Activated CD4-positive, alpha-beta T cell treated with anti-CD3 and anti-CD28 coated beads, Interleukin-2, amount 10 ng/mL, durations not matched to agents 7 days and 5 days (primary cell): Measurements from ENCODE around the gene PAX8. TPM values are rescaled to one million over a fixed set of nuclear protein-coding genes. Genes with fewer than 3 reads are reported as not detected.
A peak's percentile ranks its signal among the peaks of the same experiment; 100 is the strongest.

Experiments used
- CTCF ChIA-PET: fragments of 350-600 bp; sonication (Branson Sonifier 250); formaldehyde crosslinking; loops from one replicate; lab custom pipeline; 2021; ENCODE audit warnings: antibody characterized with exemption; lab: Charles Lee
- POLR2A ChIA-PET: fragments of 350-600 bp; sonication (Branson Sonifier 250); formaldehyde crosslinking; loops from one replicate; lab custom pipeline; 2021; ENCODE audit warnings: antibody characterized with exemption; lab: Charles Lee
- DNase-seq: peaks from one replicate; pipeline ENCODE4 v3.0.0-alpha.2; 2020
- H3K27ac Mint-ChIP-seq: one replicate; pipeline ENCODE4 v1.8.0; 2021; ENCODE audit warnings: mild to moderate bottlenecking, moderate library complexity, mixed read lengths
- H3K27me3 Mint-ChIP-seq: one replicate; pipeline ENCODE4 v1.8.0; 2021; ENCODE audit warnings: mixed read lengths
- H3K36me3 Mint-ChIP-seq: one replicate; pipeline ENCODE4 v1.8.0; 2021; ENCODE audit warnings: low read depth, mixed read lengths
- H3K4me1 Mint-ChIP-seq: one replicate; pipeline ENCODE4 v1.8.0; 2021; ENCODE audit warnings: mixed read lengths
- H3K4me3 Mint-ChIP-seq: one replicate; pipeline ENCODE4 v1.8.0; 2021; ENCODE audit warnings: mild to moderate bottlenecking, moderate library complexity, mixed read lengths
- H3K9me3 Mint-ChIP-seq: one replicate; pipeline ENCODE4 v1.8.0; 2021; ENCODE audit warnings: mixed read lengths
- total RNA-seq, 2 experiments: library from RNA; stranded (reverse); gene quantifications; one replicate each; pipeline ENCODE4 v1.2.3, GENCODE V29; 2021

PAX8 gene
- total RNA-seq, 2 experiments from 2014 or later, result 0.69 to 0.74 TPM

DNA sequence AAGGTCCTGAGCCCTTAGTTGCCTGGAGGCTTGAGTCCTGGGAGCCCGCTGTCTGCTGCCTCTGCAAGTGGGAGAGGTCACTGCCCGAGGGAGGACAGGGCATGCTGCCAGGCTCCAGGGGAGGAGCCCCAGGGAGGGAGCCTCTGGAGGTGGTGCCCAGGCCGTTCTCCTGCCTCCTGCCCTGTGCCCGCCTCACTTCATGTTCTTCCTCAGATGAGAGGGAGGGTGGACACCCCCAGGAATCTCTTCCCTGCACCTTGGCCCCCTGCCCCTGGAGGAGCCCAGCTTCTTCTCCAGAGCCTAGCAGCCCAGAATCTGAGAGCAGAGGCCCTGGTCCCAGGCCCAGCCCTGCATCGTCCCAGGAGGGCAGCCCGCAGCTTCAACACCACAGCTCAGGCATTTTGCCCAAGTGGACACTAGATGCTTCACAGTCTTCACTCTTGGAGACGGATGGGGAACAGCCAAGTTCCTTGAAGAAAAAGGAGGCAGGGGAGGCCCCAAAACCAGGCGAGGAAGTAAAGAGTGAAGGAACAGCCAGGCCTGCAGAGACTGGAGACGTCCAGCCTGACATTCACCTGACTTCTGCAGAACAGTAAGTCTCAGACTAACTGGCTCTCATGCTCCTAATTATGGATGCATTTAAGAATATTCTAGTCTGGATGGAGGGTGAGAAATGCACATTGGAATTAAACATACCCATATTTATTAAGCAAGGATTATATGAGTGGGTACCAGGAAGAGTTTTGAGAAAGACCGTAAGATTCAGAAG, 92.9 kb downstream of the PAX8 start:
- Mint-ChIP-seq H3K9me3 (no peaks in the 10 kb centered on the region), H3K4me3 (no peak overlapping the region), H3K36me3 (peaks cover 68% of the 10 kb centered on the region), H3K27ac (peak overlapping the region; percentile 57), H3K27me3 (no peaks in the 10 kb centered on the region), H3K4me1 (peaks cover 70% of the 10 kb centered on the region)
- CTCF ChIA-PET, result no interaction called here
- DNase-seq, result no peak
- POLR2A ChIA-PET, result no interaction called here

DNA sequence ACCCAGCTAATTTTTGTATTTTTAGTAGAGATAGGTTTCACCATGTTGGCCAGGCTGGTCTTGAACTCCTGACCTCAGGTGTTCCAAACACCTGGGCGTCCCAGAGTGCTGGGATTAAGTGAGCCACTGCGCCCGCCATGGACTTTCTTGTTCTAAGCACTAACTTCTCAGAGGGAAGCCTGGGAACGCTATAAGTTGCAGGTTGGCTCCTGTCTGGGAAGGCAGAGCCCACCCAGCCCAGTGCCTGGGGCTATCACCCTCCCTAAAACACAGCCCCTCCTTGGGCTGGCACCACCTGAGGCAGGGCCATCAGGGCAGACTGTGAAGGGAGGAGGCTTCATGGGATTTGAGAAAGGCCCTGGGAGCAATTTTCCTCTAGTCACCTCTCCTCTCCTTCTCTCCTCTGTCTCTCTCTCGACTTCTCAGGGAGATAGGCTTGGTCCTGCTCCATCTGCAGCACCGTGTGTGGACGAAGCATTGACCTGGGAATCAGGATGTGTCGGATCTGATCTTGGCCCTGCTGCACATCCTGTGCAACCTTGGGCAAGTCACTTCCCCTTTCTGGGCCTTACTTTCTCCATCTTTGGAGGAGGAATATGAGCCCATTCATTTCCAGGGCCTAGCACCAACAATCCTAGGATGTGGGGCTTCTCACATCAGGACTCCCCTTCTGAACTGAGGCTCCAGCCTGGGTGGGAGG, 94.0 kb downstream of the PAX8 start:
- Mint-ChIP-seq H3K9me3 (no peaks in the 10 kb centered on the region), H3K4me3 (no peak overlapping the region), H3K27me3 (no peaks in the 10 kb centered on the region), H3K27ac (peak overlapping the region; percentile 74), H3K36me3 (peaks cover 72% of the 10 kb centered on the region), H3K4me1 (peaks cover 76% of the 10 kb centered on the region)
- no peak for DNase-seq
- POLR2A ChIA-PET, result no interaction called here
- CTCF ChIA-PET, result interaction anchor here (0.9 to 2.2 kb wide), 5 partner anchors 10 to 26 kb away, joined by 3 to 10 read pairs (median 3); no protein-coding TSS in a partner anchor

DNA sequence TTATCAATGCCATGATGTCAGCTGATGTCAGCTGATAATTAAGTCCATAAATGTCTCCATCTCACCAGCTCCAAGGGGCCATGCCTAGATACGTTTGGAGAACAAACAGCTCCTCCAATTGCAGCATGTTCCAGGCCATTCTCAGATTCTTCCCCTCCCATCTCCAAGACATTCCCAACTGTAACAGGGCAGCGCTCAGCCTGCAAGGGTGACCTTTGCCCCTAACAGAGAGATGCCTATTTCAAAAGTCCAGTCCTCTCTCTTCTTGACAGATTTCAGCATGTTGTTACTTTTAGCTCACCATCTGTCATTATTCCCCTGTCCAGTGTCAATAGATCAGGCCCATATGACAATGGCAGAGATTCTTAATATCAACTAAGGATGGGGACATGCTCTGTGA, 95.0 kb downstream of the PAX8 start:
- Mint-ChIP-seq H3K36me3 (peaks cover 74% of the 10 kb centered on the region), H3K9me3 (no peaks in the 10 kb centered on the region), H3K27ac (no peak overlapping the region), H3K27me3 (no peaks in the 10 kb centered on the region), H3K4me1 (peaks cover 79% of the 10 kb centered on the region), H3K4me3 (no peak overlapping the region)
- DNase-seq, result no peak
- POLR2A ChIA-PET, result interaction anchor here (0.6 to 0.8 kb wide), 2 partner anchors 20 to 67 kb away, joined by 3 read pairs; no protein-coding TSS in a partner anchor
- CTCF ChIA-PET, result interaction anchor here (0.8 to 2.2 kb wide), 8 partner anchors 9 to 45 kb away, joined by 3 to 10 read pairs (median 3); no protein-coding TSS in a partner anchor

DNA sequence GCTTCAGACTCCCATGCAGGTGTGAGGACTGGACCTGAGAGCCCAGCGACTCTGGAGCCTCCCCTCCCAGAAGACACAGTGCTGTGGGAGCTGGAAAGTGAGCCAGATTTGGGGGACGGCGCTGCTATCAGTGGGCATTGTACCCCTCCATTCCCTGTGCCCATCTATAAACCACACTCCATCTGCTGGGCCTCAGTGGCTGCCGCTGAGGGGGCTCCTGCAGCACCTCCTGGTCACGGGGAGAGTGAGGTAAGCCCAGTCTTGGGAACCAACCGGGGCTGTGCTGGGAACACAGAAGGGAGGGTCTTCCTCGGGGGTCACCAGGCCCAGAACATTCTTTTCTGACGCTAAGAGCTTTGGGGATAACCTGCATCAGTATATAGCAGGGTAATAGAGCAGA, 95.5 kb downstream of the PAX8 start:
- CTCF ChIA-PET, result interaction anchor here (0.6 to 2.2 kb wide), 9 partner anchors 8 to 407 kb away, joined by 3 to 10 read pairs (median 3); no protein-coding TSS in a partner anchor
- Mint-ChIP-seq H3K27me3 (no peaks in the 10 kb centered on the region), H3K4me3 (no peak overlapping the region), H3K9me3 (no peaks in the 10 kb centered on the region), H3K36me3 (peaks cover 79% of the 10 kb centered on the region), H3K27ac (no peak overlapping the region), H3K4me1 (peaks cover 83% of the 10 kb centered on the region)
- POLR2A ChIA-PET, result interaction anchor here (0.8 kb wide), 1 partner anchor 66 kb away, joined by 3 read pairs; no protein-coding TSS in a partner anchor
- DNase-seq, result no peak

DNA sequence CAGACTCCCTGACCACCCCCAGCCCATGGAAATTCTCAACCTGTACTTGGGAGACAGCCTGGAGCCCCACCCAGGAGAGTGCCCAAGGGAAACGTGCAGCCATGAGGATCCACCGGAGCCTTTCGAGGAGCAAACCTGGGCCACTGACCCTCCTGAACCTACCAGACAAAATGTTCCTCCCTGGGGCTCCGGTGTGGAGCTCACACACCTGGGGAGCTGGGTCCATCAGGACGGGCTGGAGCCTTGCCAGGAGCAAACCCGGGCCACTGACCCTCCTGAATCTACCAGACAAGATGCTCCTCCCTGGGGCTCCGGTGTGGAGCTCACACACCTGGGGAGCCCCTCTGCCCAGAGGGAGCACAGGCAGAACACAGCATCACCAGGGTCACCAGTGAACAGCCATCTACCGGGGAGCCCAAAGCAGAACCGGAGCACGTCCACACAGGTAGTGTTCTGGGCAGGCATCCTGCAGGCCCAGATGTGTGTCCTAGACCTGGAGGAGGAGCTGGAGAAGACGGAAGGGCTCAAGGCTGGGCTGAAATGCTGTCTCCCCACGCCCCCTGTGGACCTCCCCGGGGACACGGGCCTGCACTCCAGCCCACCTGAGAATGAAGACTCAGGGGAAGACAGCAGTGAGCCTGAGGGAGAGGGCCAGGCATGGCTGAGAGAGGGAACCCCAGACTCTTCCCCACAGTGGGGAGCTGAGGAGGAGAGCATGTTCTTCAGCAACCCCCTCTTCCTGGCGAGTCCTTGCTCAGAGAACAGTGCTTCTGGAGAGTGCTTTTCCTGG, 96.1 kb downstream of the PAX8 start:
- DNase-seq, result no peak
- ChIA-PET POLR2A (interaction anchor here (0.8 kb wide), 1 partner anchor 66 kb away, joined by 3 read pairs; no protein-coding TSS in a partner anchor), CTCF (interaction anchor here (0.6 to 2.2 kb wide), 8 partner anchors 8 to 406 kb away, joined by 3 to 10 read pairs (median 4); no protein-coding TSS in a partner anchor)
- H3K27ac Mint-ChIP-seq, result no peak overlapping the region
- H3K9me3 Mint-ChIP-seq, result no peaks in the 10 kb centered on the region
- H3K36me3 Mint-ChIP-seq, result peaks cover 81% of the 10 kb centered on the region
- H3K27me3 Mint-ChIP-seq, result no peaks in the 10 kb centered on the region
- H3K4me1 Mint-ChIP-seq, result peaks cover 86% of the 10 kb centered on the region
- H3K4me3 Mint-ChIP-seq, result no peak overlapping the region

DNA sequence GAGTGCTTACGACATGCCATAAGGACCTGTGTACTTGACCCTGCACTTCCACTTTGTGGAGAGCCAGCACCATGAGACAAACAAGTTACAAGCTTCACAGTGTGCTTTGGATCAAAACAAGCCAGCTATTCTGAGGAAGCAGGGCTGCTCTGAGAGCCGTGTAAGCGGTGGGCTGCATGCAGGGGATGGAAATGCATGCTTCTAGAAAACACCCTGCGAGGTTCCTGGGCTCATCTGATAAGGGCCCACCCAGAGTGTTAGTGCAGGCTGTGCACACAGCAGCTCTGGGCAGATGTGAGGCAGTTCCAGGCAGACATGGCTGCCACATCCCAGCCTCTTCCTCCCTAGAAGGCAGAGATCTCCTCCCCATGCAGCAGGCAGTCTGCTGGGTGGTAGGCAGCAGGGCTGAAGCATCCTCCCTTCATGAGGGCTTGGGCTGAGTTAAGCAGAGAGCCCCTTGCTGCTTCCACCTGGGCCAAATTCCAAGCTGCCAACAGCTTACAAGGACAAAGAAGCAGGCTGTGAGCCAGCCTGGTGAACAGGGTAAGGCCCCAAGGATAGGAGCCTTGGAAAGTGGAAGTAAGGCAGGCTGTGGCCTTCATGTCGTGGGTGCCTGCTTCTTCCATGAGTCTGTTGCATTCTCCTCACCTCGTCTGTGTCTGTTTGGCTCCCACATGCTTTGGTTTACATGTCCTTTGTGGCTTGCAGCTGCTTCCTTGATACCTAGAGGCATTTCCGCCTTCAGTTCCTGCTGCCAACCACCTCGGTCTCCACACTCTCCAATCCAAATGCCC, 97.3 kb downstream of the PAX8 start:
- POLR2A ChIA-PET, result interaction anchor here (0.6 to 1.0 kb wide), 2 partner anchors 25 to 48 kb away, joined by 3 to 4 read pairs; no protein-coding TSS in a partner anchor
- CTCF ChIA-PET, result interaction anchor here (0.6 to 2.2 kb wide), 14 partner anchors 10 to 209 kb away, joined by 3 to 8 read pairs (median 3); no protein-coding TSS in a partner anchor
- Mint-ChIP-seq H3K27ac (peak overlapping the region; percentile 84), H3K4me3 (peak overlapping the region; percentile 55), H3K4me1 (peaks cover 89% of the 10 kb centered on the region), H3K9me3 (no peaks in the 10 kb centered on the region), H3K27me3 (no peaks in the 10 kb centered on the region), H3K36me3 (peaks cover 85% of the 10 kb centered on the region)
- DNase-seq, result peak; percentile 38

DNA sequence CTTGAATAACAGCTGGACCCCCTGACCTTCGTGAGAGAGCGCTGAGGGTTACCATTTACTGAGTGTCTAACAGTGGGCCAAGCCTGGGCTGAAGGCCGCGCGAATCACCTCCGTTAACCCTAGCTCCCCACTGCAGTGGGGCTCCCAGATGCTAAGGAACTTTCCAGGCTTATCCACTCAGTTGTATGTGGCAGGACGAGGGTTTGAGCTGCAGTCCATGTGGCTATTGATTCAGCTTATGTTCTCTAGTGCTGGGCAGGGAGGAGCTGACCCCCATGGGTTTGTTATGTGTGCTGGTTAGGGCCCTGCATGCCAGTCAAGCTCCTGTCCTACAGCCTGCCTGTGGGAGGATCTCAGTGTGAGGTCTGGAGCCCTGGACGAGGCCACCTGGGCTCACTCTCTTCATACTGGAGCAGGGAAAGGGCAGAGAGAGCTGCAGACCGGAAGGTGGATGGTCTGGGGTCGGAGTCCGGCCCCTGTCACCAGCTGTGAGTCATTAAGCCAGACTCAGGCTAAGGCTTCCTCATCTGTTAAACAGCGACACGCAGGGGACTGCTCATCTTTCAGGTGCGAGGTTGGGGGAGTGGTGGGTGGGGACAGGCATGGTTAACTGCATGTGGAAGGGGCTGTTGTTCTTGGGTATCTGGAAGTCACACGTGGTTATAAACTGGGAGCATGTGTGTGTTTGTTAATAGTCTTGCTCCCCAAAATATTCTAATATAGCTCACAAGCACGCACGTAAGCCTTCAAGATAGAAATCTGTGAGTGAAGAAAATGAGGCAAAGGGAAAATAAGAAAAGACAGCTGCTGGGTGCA, 98.4 kb downstream of the PAX8 start:
- Mint-ChIP-seq H3K4me3 (peak overlapping the region; percentile 55), H3K27me3 (no peaks in the 10 kb centered on the region), H3K9me3 (no peaks in the 10 kb centered on the region), H3K36me3 (peaks cover 84% of the 10 kb centered on the region), H3K27ac (peak overlapping the region; percentile 84), H3K4me1 (peaks cover 84% of the 10 kb centered on the region)
- POLR2A ChIA-PET, result interaction anchor here (0.6 to 1.0 kb wide), 3 partner anchors 24 to 47 kb away, joined by 3 to 4 read pairs (median 3); no protein-coding TSS in a partner anchor
- CTCF ChIA-PET, result interaction anchor here (0.7 to 2.2 kb wide), 9 partner anchors 11 to 210 kb away, joined by 3 to 8 read pairs (median 4); no protein-coding TSS in a partner anchor
- no peak for DNase-seq

DNA sequence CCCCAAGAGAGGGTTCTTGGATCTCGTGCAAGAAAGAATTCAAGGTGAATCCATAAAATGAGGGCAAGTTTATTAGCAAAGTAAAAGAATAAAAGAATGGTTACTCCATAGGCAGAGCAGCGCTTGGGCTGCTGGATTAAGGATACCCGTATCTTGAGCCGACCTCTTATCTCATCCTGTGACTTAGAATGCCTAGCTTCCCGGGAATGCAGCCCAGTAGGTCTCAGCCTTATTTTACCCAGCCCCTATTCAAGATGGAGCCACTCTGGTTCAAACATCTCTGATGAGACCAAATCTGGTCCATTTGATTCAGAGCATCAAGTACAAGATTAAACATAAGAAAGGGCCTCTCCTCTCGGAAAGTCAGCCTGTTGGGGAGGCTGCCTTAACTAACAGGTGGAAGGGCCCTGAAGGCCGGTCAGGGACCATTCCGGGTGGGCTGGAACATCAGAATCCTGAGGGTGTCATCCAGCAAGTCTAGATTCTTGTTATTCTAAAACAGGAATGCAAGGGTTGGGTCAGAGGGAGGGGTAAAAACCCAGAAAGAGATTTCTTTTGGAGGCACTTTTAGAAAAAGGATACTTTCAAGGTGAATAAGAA, 99.2 kb downstream of the PAX8 start:
- peaks cover 2% of the 10 kb centered on the region for H3K27me3 Mint-ChIP-seq
- POLR2A ChIA-PET, result no interaction called here
- H3K4me1 Mint-ChIP-seq, result peaks cover 82% of the 10 kb centered on the region
- H3K36me3 Mint-ChIP-seq, result peaks cover 87% of the 10 kb centered on the region
- H3K4me3 Mint-ChIP-seq, result peak overlapping the region; percentile 84
- H3K9me3 Mint-ChIP-seq, result no peaks in the 10 kb centered on the region
- CTCF ChIA-PET, result interaction anchor here (1.2 to 1.6 kb wide), 2 partner anchors 19 to 25 kb away, joined by 3 to 6 read pairs; no protein-coding TSS in a partner anchor
- peak overlapping the region; percentile 84 for H3K27ac Mint-ChIP-seq
- DNase-seq, result no peak

DNA sequence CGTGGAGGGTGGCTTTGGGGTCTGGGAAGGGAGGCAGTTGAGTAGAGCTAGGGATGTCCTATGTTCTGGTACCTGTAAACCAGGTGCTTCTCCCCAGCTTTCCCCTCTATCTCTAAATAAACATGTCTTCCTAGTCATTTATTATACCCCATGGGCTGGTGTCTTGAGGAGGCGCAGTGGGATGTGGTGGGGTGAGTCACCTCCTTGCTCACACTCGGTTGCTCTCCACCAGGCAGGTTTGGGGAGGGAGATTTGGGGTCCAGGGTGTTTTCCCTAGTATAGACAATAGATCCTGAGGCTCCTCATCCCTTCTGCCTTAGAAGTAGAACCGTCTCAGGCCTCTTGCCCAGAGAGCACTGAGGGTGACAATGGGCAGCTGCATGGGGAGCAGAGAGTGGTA, 99.8 kb downstream of the PAX8 start:
- Mint-ChIP-seq H3K9me3 (no peaks in the 10 kb centered on the region), H3K4me1 (peaks cover 80% of the 10 kb centered on the region), H3K27me3 (peaks cover 2% of the 10 kb centered on the region), H3K27ac (peak overlapping the region; percentile 75), H3K36me3 (peaks cover 91% of the 10 kb centered on the region), H3K4me3 (peak overlapping the region; percentile 84)
- DNase-seq, result no peak
- CTCF ChIA-PET, result interaction anchor here (0.8 kb wide), 1 partner anchor 21 kb away, joined by 3 read pairs; no protein-coding TSS in a partner anchor
- POLR2A ChIA-PET, result no interaction called here

DNA sequence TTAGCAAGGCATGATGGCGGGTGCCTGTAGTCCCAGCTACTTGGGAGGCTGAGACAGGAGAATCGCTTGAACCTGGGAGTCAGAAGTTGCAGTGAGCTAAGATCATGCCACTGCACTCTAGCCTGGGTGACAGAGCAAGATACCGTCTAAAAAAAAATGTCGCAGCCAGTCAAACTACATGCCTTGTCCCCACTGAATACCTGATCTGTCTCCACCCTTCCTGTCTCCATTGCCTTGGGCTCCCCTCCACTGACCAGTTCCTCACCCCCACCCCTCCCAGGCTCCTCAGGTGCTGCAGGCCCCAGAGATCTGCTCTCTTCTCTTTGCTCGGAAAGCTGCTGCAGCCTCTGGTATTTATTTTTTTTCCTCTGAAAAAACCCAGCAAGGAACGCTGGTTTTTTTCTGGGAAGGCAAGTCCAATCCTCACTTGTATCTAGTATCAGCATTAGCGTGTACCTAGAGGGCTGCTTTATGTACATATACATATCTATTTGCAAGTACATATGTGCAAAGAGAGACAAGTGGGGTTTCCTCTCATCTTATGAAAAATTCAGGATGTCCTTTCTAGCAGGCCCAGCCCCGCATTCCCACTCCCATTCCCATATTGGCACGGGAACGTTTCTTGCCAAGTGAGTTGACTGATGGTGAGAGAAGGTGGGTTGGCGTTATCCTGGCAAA, 100.5 kb downstream of the PAX8 start:
- no peak for DNase-seq
- Mint-ChIP-seq H3K27me3 (peaks cover 2% of the 10 kb centered on the region), H3K36me3 (peaks cover 88% of the 10 kb centered on the region), H3K9me3 (no peaks in the 10 kb centered on the region), H3K4me1 (peaks cover 79% of the 10 kb centered on the region), H3K27ac (peak overlapping the region; percentile 68), H3K4me3 (peak overlapping the region; percentile 84)
- CTCF ChIA-PET, result interaction anchor here (0.7 to 2.5 kb wide), 4 partner anchors 20 to 98 kb away, joined by 3 to 5 read pairs (median 3); no protein-coding TSS in a partner anchor
- POLR2A ChIA-PET, result no interaction called here
